Stimulated activated CD8-positive, alpha-beta memory T cell treated with anti-CD3 and anti-CD28 coated beads, Interleukin-15, amount 100 ng/mL, for 4 hours (primary cell): Measurements from ENCODE around the gene PPM1H.
"Not testable (repeated sequence)": the region's sequence is repeated elsewhere in the genome, so short reads cannot be mapped to it uniquely, and the experiment has no call there.

Experiments
- DNase-seq, 2 donors: peaks; one replicate each; pipeline ENCODE4 v3.0.0-alpha.2; 2020; ENCODE audit warnings: low read depth in 2 of 2

Gene PPM1H

DNA sequence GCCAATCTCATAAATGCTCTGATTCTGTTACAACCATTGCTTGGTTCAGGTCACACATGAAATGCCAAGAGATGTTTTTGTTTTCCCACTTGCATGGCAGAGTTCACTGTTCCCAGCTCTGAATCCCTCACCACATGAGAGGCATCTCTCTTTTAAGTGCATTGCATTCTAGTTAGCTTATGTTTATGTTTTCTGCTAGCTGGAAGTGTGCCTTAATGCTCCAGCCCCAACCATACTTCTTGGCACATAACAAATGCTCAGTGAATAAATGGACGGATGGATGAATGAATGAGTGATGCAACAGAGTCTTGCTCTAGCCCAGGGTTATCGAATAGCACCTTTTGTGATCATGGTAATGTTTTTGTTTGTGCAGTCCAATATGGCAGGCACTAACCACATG lies 197.3 kb downstream of the PPM1H start:
- DNase-seq = no peak

DNA sequence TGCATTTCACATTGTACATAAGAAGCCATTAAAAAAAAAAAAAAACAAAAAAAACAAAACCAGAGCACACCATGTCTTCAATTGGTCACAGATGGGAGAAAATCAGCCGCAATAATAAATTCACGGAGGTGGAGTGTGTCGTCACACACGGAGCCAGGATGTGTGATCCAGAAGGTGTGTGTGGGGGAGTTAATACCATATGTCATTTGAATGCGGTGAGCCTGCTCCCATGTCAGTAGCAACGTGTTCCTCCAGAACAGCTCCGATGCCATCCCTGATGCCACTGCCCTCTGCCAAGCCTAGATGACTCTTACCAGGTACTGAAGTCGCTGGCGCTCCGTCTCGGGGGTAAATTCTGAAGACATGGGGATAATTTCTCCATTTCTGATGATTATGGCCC lies 197.8 kb downstream of the PPM1H start:
- DNase-seq = no peak

GRCh38 chr12:62736596-62736995 lies 198.4 kb downstream of the PPM1H start:
- no peak for DNase-seq

- no peak for DNase-seq
These were observed 202.0 kb downstream of the PPM1H start for GRCh38 chr12:62732861-62733427.

- no peak for DNase-seq
These were observed 203.7 kb downstream of the PPM1H start for GRCh38 chr12:62731055-62731820.

DNA sequence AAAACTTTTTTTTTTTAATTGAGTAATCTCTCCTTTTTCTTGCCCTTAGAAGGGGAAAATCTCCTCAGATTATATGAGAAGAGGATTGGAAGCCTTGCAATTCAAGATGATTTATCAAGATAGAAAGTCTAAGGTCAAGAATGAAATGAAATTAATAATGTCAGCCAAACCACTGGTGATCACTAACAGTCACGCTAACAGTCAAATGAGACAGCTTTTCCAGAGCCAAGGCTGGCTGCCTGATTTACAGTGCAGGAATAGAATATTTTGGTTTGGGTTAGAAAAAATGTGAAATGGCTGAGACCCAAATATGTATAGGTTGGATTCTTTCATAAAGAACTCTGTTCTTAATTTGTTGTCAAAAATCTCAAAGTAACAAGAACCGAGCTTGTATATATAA lies 204.3 kb downstream of the PPM1H start:
- DNase-seq = no peak

GRCh38 chr12:62729579-62730544 lies 205.1 kb downstream of the PPM1H start:
- not testable (repeated sequence) for DNase-seq

DNA sequence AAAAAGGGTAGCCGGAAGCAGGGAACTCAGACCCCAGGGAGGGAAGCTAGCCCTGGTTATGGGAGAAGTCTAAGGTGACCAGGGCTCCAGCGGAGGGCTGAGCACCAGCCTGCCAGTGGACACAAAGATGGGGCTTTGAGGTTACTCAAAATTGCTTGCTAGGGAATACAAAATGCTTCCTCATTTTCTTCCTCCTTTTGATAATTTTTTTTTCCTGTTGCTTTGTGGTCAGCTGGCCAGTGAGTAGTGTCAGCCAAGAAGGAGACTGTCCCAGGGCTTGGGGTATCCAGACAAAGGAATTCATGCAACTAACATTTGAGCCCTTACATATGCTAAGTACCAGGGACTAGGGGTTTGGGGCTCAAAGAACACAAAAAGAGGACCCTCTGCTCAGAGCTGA lies 206.2 kb downstream of the PPM1H start:
- no peak for DNase-seq

- no peak for DNase-seq
These were observed 208.4 kb downstream of the PPM1H start for GRCh38 chr12:62726471-62726980.

DNA sequence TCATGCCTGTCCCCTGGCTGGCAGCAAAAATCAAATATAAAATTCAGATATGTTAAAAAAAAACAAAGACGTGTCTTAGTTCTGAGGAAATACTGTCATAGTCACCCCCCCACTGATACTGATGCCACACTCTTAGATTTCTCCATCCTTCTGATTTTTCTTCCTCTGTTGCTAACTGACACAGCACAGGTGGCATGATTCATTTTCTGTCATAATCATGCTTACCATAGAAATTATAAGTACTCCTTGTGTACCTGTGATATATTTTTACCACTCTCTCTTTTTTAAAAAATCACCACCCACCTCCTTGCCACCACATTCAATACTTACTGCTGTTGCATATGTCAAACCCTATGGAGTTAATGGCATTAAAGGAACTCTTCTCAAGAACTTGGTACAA lies 209.2 kb downstream of the PPM1H start:
- DNase-seq = no peak

GRCh38 chr12:62724947-62725451 lies 210.0 kb downstream of the PPM1H start:
- DNase-seq = no peak

GRCh38 chr12:62724285-62724684 lies 210.7 kb downstream of the PPM1H start:
- DNase-seq = no peak

DNA sequence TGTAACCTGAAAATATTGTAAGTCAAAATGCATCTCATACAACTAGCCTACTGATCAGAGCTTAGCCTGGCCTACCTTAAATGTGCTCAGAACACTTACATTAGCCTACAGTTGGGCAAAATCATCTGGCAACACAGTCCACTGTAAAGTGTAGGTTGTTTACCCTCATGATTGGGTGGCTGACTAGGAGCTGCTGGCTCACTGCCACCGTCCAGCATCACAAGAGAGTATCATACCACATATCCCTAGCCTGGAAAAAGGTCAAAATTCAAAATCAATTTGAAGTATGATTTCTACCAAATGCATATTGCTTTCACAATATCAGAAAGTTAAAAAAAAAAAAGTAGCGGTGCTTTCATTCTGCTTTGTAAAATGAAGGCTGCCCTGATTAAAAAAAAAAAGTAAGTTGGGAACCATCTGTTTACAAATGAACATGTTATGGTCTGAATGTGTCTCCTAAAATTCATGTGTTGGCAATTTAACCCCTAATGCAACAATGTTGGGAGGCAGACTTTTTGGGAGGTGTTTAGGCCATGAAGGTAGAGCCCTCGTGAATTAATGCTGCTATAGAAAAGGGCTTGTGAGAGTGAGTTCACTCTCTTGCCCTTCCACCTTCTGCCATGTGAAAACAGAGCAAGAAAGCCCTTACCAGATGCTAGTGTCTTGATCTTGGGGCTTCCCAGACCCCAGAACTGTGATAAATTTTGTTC lies 211.8 kb downstream of the PPM1H start:
- no peak for DNase-seq

- no peak for DNase-seq
These were observed 214.2 kb downstream of the PPM1H start for GRCh38 chr12:62720661-62721330.

GRCh38 chr12:62720025-62720424 lies 214.9 kb downstream of the PPM1H start:
- no peak for DNase-seq

DNA sequence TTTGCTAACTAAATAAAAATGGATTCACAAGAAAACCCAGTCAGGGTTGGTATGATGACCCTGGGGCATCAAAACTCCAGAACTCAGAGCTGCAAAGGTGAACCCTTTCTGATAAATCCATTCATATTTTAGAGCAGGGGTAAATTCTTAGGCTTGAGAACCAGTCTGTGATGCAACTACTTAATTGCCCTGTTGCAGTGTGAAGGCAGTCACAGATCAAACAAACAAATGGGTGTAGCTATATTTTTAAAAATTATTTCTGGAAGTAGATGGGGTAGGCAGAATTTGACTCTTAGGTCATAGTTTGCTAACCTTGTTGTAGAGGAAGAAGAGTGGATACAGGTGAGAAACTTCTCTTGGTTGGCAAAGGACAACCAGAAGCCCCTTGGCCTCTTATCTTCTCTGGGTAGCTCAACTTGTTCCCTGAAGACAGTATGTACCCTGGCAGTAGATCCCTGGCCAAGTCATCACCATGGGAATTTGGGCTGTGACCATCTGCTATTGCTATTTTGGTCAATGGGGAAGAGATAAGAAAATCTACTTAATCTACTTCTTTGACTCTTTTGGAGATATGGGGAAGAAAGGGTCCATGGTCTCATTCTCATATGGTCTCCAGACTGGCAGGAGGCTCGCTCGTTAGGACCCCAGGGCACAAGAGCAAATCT lies 216.1 kb downstream of the PPM1H start:
- no peak for DNase-seq

- no peak for DNase-seq
These were observed 217.3 kb downstream of the PPM1H start for GRCh38 chr12:62717643-62718042.

DNA sequence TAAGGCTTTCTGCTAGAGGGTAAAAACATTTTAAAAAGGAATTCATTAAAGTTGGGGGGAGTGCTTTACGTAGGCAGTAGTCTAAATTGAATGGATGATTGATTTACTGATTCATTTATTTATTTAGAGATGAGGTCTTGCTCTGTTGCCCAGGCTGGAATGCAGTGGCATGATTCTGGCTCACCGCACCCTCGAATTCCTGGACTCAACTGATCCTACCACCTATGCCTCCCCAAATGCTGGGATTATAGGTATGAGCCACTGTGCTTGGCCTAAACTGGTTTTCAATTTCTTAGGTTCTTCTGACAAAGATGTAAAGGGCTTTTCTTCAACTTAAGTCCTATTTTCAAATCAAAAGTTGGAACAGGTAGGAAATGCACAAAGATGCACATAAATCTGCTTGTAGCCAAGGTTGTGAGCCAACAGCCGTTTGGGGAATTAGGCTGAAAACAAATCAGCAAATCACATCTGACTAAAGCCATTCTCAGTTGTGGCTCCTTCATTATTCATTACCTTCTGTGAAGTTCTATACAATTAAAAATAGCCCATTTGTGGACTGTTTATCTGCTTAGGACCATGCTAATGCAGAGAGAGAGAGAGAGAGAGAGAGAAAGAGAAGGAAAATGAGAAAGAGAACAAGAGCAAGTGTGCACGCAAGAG lies 218.0 kb downstream of the PPM1H start:
- no peak for DNase-seq

- DNase-seq = no peak
These were observed 218.9 kb downstream of the PPM1H start for GRCh38 chr12:62716037-62716436.
